Fibroblast of mammary gland (primary cell): ENCODE measurements around the gene PNPO.

Experiments used
- DNase-seq: peaks from one replicate; pipeline ENCODE4 v3.0.0-alpha.2; 2010; ENCODE audit warnings: low read depth
- H3K4me3 ChIP-seq: 2 replicates; pipeline ENCODE4 v1.5.1; 2011; ENCODE audit warnings: low read depth, mild to moderate bottlenecking, low read length, moderate library complexity; ENCODE audit not compliant: control insufficient read depth
- CTCF ChIP-seq: conservative IDR thresholded peaks from 2 replicates; pipeline ENCODE4 v1.5.1; 2011; ENCODE audit warnings: low read depth, low read length, inconsistent platforms; ENCODE audit not compliant: control insufficient read depth, insufficient read depth

PNPO gene

GRCh38 chr17:47967607-47968252 is 26.4 kb downstream of the PNPO start:
- no peak for TF ChIP-seq CTCF
- H3K4me3 ChIP-seq: no peak overlapping the region
- DNase-seq: peak; percentile 89

- DNase-seq: no peak
These were observed 27.5 kb downstream of the PNPO start for GRCh38 chr17:47968836-47969235.

GRCh38 chr17:47969930-47970724 is 28.8 kb downstream of the PNPO start:
- no peak for DNase-seq
- peak overlapping the region; percentile 44 for H3K4me3 ChIP-seq
- no peak for TF ChIP-seq CTCF

More at GRCh38 chr17:47968836-47969235, 27.5 kb downstream of the PNPO start:
- TF ChIP-seq CTCF: no peak
- no peak overlapping the region for H3K4me3 ChIP-seq

- TF ChIP-seq CTCF: peak; percentile 64
- DNase-seq: peak; percentile 99
- peak within 1 kb of the TSS; percentile 89 for H3K4me3 ChIP-seq
These were observed 29.5 kb downstream of the PNPO start, which contains the start of gene CDK5RAP3 for GRCh38 chr17:47970725-47971499. TSS of gene CDK5RAP3 (plus strand) at chr17:47971113. CDS start at chr17:47971147, 34 bp downstream.

GRCh38 chr17:47973541-47973940 is 32.2 kb downstream of the PNPO start:
- H3K4me3 ChIP-seq: no peak overlapping the region
- no peak for TF ChIP-seq CTCF
- no peak for DNase-seq

GRCh38 chr17:47975189-47975822 is 33.9 kb downstream of the PNPO start:
- DNase-seq: no peak
- no peak for TF ChIP-seq CTCF
- no peak overlapping the region for H3K4me3 ChIP-seq
